Ureter (tissue), 1 donor: ENCODE results near the gene BMP4. TPM values are rescaled to one million over a fixed set of nuclear protein-coding genes. Genes with fewer than 3 reads are reported as not detected.

ENCODE experiments used
- DNase-seq: peaks from one replicate; pipeline ENCODE4 v3.0.0-alpha.2; 2020; ENCODE audit warnings: low spot score
- total RNA-seq: library from RNA; stranded (reverse); gene quantifications from one replicate; pipeline ENCODE4 v1.2.4, GENCODE V29; 2023
- donor health status: DM: yes; HTN: yes; CAD: no.

BMP4 gene
- total RNA-seq, 1 donor from 2014 or later = 10.8 TPM

DNA sequence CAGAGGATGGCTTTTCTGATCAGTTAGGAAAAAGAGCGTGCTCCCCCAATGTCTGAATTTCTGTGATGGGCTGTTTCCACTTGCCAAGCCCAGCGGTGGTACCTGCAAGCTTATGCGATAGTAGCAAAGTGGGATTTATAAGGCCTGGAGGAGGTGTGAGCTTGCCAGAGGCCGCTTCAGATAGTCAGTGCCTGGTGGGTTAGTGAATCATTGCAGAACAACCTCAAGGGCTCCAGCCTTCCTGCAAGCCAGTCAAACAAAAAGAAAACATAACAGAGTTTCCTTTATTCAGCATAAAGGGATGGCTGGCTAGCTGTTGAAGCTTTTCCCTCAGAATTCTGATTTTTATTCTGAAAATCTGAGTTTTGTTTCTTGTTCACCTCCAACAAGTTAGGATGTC, 7.6 kb upstream of the BMP4 start:
- no peak for DNase-seq

- DNase-seq = peak; percentile 78
These were observed 6.9 kb upstream of the BMP4 start for GRCh38 chr14:53963320-53964227.

DNA sequence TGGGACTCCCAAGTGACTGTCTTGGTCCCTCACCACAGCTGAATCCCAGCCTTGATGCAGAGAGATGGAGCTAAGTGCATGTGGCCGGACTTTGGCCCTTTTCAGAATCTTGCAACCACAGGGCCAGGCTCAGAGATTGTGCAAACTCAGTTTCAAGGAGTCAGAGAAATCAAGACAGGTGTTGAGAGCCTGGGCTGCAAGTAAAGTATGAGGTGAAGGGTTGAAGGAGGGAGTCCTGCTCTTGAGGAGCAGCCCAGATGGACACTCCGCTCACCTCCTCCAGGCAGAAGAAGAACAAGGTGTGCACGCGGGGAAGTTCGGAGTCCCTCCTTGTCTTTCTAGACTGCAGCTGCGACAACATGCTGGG, 6.3 kb upstream of the BMP4 start:
- DNase-seq = no peak

DNA sequence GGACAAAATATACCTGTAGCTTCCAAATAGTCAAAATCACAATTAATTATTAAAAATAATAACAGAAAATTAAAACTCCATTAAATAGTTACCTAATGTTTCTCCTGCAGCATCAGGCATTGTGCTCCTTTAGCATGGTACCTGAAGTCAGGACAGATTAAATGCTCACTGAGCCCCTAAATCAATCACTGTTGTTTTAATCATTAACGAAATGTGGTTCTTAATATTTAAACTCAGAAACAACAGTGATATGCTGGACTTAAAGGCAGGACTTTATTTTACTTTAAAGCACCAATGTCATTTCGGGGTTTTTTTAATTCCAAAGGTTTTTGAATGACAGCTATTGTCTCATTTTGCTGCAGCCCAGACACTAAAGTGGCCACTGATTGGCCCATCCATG, 2.0 kb upstream of the BMP4 start:
- no peak for DNase-seq

DNA sequence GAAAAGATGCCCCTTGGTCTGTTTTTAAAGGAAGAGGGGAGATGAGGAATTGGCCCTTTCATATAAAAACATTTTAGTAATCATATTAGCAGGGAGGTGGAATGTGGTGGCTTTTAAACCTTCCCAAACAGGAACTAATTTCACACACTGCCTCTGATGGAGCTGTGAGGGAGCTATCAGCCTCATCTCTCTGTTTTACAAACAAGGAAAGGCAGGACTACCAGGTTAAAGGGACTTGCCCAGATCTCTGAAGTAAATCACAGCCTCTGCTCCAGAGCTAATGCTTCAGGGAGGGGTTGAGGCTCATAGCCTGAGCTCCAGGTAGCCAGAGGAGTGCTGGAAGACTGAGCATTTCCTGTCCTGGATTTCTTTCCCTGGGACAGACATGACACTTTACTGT, 1.1 kb upstream of the BMP4 start:
- no peak for DNase-seq

- DNase-seq = peak; percentile 65
These were observed 776 bp downstream of the BMP4 start for GRCh38 chr14:53955671-53956426.

- DNase-seq = no peak
These were observed 1.4 kb downstream of the BMP4 start for GRCh38 chr14:53955229-53955556.

GRCh38 chr14:53954551-53955228, 1.9 kb downstream of the BMP4 start:
- DNase-seq = no peak

DNA sequence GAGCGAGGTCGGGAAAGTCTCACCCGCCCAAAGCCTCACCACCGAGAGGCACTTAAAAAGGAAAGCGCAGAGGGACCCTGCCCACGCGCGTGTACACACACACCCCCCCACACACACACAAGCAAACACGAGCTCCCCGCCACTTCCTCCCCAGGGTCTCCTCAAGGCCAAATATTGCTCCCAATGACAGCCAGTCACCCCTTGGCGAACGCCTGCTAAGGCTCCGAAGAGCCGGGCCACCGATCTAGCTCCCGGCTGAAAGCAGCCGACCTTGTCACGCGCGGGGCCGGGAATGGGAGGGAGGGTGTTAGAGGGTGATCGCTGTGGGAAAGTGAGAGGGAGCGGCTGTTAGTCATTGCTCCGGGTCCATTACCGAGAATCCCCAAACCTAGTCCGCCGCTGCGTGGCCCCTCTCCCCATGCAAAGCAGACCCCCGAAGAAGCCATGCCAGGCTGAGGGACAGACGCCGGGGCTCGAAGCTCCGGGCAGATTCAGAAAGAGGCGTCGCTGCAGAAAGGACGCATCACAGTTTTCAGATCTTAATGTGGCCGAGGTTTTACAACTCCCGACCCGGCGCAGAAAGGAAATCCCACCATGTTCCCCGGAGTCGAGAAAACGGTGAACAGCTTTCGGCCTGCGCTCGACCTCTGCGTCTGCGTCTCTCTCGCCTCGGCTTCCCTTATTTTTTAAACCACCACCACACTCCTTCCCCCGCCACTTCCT, 2.6 kb downstream of the BMP4 start:
- no peak for DNase-seq

- DNase-seq = peak; percentile 87
These were observed 3.4 kb downstream of the BMP4 start for GRCh38 chr14:53953002-53953827.

GRCh38 chr14:53952533-53952932, 4.1 kb downstream of the BMP4 start:
- DNase-seq = no peak

- no peak for DNase-seq
These were observed 4.9 kb downstream of the BMP4 start for GRCh38 chr14:53951627-53952303.

DNA sequence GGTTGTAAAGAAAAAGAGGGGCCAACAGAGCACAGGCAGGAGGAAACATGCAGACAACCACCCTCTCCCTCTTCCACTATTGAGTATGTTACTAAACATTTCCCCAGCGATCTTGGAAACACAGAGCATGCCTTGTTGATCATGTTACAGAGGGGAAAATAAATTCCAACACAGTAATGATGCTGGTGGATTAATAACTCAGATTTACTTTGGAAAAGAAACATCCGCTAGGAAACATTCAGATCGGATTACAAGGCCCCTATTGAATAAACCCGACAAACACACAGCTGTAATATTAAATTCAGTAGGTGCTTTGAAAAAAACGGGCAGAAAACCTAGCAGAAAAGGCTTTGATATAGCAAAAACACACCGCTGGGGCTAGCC, 5.4 kb downstream of the BMP4 start:
- no peak for DNase-seq

- no peak for DNase-seq
These were observed 6.4 kb downstream of the BMP4 start for GRCh38 chr14:53950031-53950793.

DNA sequence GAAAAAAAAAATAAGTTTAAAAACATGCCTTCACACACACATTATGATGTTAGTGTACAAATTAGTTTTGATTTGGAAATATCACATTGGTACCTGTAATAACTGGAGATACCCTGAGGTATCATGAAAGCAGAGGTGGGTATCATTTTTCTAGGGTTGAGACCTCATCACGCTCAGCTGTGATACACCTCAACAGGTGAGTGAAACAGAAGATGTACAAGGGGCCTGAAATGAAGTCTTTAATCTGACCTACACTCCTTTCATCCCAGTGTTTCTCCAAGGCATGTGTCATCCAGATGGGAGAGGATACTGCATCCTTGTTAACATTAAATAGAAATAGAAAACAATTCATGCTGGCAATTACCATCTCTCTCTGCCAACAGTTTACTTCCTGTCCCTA, 7.4 kb downstream of the BMP4 start:
- no peak for DNase-seq

DNA sequence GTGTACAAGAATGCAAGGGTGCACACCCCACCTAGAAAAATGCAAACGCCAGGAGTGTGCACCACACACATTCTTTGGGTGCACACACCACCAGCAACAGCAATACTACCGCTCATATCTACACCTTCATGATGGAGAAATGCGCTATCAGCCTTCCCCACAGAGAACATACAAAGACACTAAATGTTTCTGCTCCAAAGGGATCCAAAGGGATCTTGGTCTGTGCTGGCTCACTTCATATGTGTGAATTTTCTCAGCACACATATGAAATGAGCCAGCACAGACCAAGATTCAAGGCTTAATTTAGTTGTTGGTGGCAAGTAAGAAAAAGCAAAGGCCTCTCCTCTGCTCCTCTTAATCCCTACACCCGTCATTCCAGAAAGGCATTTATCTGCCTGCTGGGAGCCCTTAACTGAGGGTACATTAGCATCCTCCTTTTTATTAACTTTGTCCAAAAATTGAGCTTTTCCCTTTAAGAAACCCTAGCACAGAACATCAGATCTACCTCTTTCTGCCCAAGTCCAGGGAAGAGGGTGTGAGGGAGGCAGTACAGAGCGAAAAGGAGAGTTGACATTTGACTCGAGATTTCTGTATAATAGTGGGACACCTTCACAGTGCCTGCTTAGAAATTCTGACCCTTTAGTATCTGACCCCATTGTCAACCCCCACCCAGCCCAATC, 8.3 kb downstream of the BMP4 start:
- DNase-seq = no peak

DNA sequence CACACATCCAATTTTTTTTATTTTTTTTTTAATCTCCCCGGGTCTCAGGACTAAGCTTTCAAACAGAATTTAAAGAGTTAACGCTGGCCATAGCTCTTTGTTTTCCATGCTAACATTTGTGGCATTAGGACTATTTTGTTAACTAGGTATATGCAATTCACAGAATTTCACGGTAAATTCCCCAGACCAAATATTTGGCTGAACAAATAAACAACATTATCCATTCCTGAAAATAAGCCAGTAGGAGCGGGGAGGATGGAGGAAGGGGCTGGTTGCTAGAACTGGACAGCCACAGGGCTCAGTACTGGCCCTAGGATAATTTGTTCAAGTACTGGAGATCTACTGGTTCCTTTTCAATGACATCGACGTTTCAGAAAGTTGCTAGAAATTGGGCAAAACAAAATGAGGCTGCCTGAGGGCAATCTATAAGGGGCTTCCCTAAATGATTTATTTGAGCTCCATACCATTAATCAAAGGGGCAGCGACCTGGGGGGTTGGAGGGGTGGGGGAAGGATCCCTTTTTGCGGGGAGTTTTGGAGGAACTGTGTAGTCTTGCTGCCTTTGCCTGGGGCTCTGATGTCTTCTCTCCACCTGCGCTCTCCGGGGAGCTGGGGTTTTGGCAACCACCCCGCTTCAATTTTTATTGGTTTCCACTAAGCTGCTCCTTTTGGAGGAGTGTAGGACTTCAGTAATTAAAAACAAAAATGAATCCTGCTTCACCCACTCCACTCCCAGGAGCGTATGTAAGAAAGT, 9.0 kb downstream of the BMP4 start:
- DNase-seq = no peak

DNA sequence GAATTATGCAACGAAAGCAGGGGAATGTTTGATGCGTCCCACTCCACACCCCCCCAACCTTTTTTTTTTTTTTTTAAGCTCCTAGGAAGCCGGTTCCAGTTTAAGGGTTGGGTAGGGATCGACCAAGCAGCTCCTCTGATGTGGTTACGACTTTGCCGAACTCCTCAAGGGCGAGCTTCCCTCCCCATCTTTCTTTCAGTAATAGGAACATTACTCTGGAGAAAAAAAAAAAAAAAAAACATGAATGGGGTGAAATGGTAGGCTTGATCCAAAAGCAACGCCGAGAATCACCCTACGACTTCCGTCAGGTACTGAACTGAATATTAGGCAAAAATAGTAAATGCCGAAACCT, 9.6 kb downstream of the BMP4 start:
- no peak for DNase-seq
